Hematopoietic multipotent progenitor cell treated with erythropoietin and hydrocortisone succinate and interleukin-3 and kit ligand, for 15 days (in vitro differentiated cells): ENCODE results near the gene HTR1D.
"Not testable (repeated sequence)": the region's sequence is repeated elsewhere in the genome, so short reads cannot be mapped to it uniquely, and the experiment has no call there.

Experiments used
- DNase-seq: peaks from one replicate; pipeline ENCODE4 v3.0.0-alpha.2; 2015; ENCODE audit warnings: low spot score

Gene HTR1D

GRCh38 chr1:23216771-23217420, 406 bp downstream of the HTR1D start:
- no peak for DNase-seq

DNA sequence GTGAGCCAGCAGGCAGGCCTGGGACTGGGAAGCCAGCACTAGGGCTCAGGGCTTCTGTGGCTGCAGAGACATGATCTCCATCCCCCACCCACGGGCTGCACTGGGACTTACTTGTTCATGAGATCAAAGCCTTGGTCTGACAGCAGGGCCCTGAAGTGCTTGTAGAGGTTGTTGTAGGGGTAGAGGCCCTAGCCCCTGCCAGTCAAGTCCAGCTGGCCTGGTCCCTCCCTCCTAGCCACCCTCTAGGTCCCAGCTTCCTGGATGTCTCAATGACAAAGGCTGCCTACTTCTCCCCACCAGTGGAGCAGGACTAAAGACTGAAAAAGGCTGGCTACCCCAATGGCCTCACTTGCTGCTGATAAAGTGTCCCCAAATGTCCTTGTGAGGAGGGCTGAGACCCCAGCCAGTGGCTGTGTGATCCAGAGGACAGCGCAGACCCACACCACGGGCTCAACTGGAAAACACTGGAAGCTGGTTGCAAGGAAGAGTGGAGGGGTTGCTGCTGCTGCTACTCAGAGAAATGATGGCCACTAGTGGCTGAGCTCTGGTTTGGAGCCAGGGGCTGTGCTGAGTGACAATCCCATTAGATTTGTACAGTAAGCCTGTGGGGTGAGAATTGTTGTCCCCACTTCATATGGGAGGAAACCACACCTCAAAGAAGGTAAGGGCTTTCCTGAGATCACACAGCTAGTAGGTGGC, 1.4 kb downstream of the HTR1D start:
- no peak for DNase-seq

DNA sequence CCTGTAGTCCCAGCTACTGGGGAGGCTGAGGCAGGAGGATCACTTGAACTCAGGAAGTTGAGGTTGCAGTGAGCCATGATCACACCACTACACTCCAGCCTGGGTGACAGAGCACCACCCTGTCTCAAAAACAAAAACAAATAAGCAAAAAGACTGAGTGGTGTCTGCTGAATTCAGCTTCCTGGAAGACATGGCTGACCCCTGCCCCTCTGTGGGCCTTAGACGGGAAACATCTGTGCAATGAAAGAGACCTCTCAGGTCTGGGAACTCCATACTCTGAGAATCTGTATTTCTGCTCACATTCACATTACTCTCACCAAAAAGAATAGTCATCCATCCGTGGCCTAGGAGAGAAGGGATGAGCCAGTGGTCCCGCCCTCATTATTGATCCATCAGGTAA, 2.0 kb downstream of the HTR1D start:
- no peak for DNase-seq

GRCh38 chr1:23214640-23215039, 2.7 kb downstream of the HTR1D start:
- no peak for DNase-seq

GRCh38 chr1:23211955-23212354, 5.3 kb downstream of the HTR1D start:
- no peak for DNase-seq

GRCh38 chr1:23210963-23211362, 6.3 kb downstream of the HTR1D start:
- DNase-seq, result no peak

GRCh38 chr1:23210351-23210785, 6.9 kb downstream of the HTR1D start:
- no peak for DNase-seq

- DNase-seq, result no peak
Observed at GRCh38 chr1:23209770-23210169, 7.5 kb downstream of the HTR1D start.

GRCh38 chr1:23208527-23208926, 8.8 kb downstream of the HTR1D start:
- DNase-seq, result no peak

GRCh38 chr1:23207733-23208132, 9.6 kb downstream of the HTR1D start:
- DNase-seq, result not testable (repeated sequence)

- no peak for DNase-seq
Observed at GRCh38 chr1:23202263-23202749, 15.0 kb downstream of the HTR1D start.

DNA sequence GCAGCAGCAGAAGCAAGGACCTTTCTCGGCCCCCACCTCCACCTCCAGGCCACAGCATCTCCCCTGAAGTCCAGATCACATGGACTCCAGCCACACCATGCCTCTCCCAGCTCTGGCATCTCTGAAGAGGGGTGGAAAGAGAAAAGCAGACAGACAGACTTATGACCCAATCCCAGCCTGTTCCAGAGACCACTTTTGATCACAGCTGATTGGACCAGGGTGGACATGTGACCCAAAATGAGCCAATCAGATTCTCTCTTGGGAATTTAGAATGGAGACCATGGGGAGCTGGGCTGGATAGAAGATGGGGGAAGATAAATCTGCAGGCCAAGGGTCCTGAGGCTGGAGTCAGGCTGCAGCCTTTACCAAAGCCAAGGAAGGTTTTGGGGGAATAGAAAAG, 16.4 kb downstream of the HTR1D start:
- DNase-seq, result no peak

- DNase-seq, result no peak
Observed at GRCh38 chr1:23198373-23198772, 18.9 kb downstream of the HTR1D start.

DNA sequence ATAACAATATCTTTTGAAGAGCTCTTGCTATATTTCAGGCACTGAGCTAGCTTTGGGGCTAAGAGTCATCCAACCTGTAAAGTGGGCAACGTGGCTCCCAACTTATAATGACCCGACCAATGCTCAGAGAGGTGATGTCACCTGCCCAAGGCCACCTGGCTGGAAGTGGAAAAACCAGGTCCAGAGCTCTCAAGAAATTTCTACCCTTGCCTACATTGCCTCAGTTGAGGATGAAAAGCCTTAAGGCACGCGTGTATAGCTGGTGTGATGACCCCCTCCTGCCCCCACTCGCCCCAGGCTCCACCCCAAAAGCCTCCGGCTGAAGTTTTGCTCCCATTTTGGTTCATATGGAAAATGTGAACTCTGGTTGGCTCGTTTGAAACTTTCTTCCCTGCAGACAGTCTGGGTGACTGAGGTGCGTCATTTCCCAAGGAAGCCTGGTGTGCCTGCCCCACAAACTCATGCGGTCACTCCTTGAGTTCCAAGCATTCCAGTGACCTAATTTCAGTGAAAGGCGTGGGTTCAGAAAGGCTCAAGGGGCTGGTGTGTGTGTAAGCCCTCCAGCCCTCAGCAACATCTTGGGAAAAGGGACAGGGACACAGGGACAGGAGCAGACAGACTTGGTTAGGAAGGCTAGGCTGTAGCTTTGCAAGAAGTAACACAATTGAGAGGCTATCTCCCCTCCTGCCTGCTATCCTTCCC, 20.5 kb downstream of the HTR1D start:
- no peak for DNase-seq

DNA sequence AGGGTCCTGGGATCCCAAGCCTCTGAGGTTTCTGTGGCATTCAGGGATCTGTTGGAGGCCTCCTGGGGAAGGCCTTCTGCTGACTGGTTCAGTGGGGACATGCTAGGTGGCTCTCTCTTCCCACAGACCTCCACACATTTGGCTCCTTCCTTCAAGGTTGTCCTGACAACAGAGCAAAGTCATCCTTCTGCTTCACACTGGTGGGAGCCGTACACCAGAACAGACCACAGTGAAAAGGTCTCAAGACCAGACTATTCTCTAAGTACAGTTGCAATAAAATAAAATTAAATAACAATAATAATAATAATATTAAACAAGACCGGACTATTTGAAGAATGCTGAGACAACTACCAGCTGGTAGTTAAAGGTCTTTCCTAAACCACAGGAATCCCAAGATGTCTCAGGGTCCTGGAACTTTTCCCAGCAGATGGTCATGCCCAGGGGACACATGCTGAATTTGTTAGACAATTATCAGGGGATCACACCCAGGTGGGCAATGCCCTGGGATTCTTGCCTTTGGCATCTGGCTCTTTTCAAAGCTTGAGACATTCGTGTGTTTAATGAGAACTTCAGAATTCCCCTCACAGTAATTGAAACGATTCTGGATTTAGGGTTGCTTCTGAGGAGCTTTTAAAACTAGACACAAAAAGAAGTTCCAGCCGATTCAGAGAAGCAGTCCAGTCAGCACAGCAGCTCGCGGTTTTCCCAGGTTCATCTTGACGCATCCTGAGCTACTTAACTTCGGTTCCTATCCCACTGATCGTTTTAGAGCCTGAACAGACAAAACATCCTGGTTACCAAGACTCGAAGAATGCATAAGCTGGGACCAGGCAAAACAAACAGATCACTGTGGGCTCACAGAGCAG, 22.9 kb downstream of the HTR1D start:
- no peak for DNase-seq

DNA sequence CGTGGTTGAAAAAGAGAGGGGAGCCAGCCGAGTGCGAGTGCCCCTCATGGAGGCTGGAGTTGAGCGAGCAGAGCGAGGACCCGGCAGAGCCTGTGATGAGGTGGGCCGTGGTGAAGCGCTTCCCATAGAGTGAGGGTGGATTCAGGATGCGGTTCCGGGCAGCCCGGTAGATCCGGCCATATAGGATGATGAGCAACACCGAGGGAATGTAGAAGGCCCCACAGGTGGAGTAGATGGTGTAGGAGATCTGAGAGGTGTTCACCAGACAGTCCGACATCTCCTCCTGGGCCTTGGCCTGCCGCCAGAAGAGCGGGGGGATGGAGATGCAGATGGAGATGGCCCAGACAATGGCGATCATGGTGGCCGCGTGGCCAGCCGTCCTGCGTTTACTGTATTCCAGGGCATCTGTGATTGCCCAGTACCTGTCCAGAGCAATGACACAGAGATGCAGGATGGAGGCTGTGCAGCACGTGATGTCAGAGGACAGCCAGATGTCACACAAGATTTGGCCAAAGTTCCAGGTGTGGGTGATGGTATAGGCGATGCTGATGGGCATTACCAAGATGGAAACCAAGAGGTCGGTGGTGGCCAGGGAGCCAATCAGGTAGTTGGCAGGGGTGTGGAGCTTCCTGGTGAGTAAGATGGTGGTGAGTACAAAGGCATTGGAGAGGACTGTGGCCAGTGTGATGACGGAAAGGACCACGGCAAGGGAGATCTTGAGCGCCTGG, 23.7 kb downstream of the HTR1D start:
- no peak for DNase-seq

DNA sequence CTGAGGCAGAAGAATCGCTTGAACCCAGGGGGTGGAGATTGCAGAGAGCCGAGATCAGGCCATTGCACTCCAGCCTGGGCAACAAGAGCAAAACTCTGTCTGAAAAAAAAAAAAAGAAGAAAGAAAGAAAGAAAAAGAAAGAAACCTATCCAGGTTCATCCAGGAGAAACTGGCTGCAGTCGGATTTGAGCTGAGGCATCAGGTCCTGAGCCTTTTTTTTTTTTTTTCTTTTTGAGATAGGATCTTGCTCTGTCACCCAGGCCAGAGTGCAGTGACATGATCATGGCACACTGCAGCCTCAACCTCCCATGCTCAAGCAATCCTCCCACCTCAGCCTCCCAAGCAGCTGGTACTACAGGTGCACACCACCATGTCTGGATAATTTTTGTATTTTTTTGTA, 26.1 kb downstream of the HTR1D start:
- no peak for DNase-seq

DNA sequence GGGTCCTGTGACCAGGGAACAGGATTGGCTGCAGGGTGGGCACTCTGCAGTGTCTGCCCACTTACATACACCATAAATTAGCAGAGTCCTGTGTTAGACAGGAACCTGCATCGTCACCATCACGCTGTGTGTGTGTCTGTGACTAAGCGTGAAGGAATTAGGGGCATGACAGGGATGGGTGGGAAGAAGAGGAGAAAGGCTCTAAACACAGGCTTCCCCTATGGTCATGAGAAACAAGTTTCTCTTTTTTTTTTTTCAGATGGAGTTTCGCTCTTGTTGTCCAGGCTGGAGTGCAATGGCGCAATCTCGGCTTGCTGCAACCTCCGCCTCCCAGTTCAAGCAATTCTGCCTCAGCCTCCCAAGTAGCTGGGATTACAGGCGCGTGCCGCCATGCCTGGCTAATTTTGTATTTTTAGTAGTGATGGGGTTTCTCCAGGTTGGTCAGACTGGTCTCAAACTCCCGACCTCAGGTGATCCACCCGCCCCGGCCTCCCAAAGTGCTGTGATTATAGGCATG, 28.3 kb downstream of the HTR1D start:
- DNase-seq, result not testable (repeated sequence)

GRCh38 chr1:23188434-23188884, 28.8 kb downstream of the HTR1D start:
- no peak for DNase-seq

- DNase-seq, result no peak
Observed at GRCh38 chr1:23187637-23188036, 29.7 kb downstream of the HTR1D start.

DNA sequence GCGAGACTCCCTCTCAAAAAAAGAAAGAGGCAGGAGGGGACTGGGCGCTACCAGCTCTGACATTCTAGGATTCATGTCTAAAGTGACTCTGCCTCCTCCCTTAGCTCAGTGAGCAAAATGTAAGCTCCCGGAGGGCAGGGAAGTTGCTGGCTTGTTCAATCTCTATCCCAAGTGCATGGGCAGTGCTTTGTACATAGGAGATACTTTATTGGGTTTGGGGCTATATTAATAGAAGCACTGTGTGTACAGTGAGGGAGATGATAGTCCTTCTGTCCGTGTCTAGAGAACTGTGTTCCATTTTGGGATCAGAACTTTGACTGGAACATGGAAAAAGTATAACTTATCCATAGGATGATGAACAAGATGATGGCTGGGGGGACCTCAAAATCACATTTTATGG, 31.9 kb downstream of the HTR1D start:
- no peak for DNase-seq
